Esophagus squamous epithelium (tissue), 4 donors: ENCODE data around the gene FLVCR2.

Source experiments
- POLR2A ChIP-seq, 4 donors: fragments of 450-650 bp; IDR thresholded peaks; one replicate each; pipeline ENCODE4 v1.6.1; 2017; ENCODE audit warnings: antibody characterized with exemption in 4 of 4, mild to moderate bottlenecking in 4 of 4, moderate library complexity in 3 of 4
- TF ChIP-seq, protein P1 (sequence below), 6 experiments: fragments of 450-650 bp in 4 of 6; fragments of 200-600 bp in 2 of 6; sonication (generic) in 2 of 6; IDR thresholded peaks; one replicate each; pipeline ENCODE4 v1.5.1; 2016 to 2019; ENCODE audit warnings: antibody characterized with exemption in 6 of 6, mild to moderate bottlenecking in 4 of 6, moderate library complexity in 4 of 6

DNA sequence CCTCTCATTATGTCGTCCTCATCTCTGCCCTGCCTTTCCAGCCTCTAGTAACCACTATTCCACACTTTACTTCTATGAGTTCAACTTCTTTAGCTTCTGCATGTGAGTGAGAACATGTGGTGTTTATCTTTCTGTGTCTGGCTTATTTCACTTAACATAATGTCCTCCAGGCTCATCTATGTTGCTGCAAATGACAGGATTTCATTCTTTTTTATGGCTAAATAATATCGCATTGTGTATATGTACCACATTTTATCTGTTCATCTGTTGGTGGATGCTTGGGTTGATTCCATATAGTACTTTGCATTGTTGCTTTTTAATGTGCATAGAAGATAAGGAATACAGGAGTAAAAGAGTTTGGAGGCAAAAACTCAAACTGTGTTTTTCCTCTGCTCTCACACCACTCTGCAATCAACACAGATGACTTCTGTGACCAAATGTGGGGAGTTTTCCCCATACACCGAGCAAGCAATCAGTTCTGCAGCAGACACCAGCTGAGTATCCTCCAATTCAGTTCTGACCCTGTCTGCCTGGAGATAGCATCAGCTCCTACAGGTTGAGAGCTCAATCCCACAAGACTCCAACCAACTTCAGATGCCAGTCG lies 24.6 kb upstream of the FLVCR2 start:
- TF ChIP-seq, protein P1, sequence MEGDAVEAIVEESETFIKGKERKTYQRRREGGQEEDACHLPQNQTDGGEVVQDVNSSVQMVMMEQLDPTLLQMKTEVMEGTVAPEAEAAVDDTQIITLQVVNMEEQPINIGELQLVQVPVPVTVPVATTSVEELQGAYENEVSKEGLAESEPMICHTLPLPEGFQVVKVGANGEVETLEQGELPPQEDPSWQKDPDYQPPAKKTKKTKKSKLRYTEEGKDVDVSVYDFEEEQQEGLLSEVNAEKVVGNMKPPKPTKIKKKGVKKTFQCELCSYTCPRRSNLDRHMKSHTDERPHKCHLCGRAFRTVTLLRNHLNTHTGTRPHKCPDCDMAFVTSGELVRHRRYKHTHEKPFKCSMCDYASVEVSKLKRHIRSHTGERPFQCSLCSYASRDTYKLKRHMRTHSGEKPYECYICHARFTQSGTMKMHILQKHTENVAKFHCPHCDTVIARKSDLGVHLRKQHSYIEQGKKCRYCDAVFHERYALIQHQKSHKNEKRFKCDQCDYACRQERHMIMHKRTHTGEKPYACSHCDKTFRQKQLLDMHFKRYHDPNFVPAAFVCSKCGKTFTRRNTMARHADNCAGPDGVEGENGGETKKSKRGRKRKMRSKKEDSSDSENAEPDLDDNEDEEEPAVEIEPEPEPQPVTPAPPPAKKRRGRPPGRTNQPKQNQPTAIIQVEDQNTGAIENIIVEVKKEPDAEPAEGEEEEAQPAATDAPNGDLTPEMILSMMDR (IDR thresholded peaks at IDR 0.05): no peak
- TF ChIP-seq POLR2A (IDR thresholded peaks at IDR 0.05): no peak
